Stimulated activated CD8-positive, alpha-beta memory T cell treated with anti-CD3 and anti-CD28 coated beads, Interleukin-15, amount 100 ng/mL, for 4 hours (primary cell): ENCODE data around the gene CACHD1.
"Not testable (repeated sequence)": the region's sequence is repeated elsewhere in the genome, so short reads cannot be mapped to it uniquely, and the experiment has no call there.

ENCODE experiments used
- DNase-seq, 2 donors: peaks; one replicate each; pipeline ENCODE4 v3.0.0-alpha.2; 2020; ENCODE audit warnings: low read depth in 2 of 2

CACHD1 gene

DNA sequence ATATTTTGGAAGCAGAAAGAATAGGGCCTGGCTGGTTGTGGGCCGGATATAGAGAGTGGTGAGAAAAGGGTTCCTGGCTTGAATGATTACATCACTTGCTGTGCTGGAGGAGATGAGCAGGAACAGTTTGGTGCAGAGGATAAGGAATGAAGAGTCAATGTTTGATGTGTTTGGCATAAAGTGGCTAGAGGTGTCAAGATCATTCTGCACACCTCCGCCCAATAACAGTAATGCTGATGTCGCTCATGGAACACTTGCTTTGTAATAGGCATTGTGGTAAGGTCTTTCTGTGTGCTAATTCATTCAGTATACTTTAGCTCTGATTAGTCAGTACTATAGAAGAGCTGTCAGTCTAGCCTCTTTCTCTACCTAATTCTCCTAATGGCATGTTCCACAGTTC lies 226.9 kb downstream of the CACHD1 start:
- no peak for DNase-seq

DNA sequence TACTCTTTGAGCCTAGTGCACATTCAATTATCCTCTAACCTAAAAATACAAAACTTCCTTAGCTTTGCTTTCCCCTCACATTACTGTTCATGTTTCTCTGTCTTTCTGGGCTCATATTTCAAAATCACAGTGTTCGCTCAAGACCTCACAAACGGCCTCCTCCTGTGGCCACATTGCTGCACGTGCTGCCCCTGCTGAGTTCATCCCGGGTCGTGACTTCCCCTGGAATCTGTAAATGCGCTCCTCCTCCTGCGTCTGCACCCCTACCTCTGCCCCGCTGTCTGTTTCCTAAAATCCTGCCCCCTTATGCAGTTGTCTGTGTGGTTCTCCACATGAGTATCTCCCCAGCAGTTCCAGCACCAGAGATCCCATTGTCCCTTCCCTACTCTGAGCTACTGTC lies 229.4 kb downstream of the CACHD1 start:
- DNase-seq, result no peak

- no peak for DNase-seq
Observed at GRCh38 chr1:64701071-64701470, 231.1 kb downstream of the CACHD1 start.

GRCh38 chr1:64701886-64702285 lies 232.0 kb downstream of the CACHD1 start:
- DNase-seq, result no peak

GRCh38 chr1:64702670-64703069 lies 232.7 kb downstream of the CACHD1 start:
- DNase-seq, result not testable (repeated sequence)

DNA sequence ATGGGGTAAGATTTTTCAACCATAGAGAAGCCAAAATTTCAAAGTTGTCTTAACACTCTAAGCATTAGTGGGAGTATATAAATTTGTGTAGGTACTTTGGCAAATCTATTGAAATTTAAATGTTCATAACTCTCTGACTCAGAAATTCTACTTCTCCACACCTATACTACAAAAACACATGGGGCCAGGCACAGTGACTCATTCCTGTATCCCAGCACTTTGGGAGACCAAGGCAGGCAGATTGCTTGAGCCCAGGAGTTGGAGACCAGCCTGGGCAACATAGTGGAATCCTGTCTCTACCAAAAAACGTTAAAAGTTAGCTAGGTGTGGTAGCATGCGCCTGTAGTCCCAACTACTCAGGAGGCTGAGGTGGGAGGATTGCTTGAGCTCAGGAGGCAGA lies 233.7 kb downstream of the CACHD1 start:
- DNase-seq, result no peak

- no peak for DNase-seq
Observed at GRCh38 chr1:64705591-64705990, 235.7 kb downstream of the CACHD1 start.

DNA sequence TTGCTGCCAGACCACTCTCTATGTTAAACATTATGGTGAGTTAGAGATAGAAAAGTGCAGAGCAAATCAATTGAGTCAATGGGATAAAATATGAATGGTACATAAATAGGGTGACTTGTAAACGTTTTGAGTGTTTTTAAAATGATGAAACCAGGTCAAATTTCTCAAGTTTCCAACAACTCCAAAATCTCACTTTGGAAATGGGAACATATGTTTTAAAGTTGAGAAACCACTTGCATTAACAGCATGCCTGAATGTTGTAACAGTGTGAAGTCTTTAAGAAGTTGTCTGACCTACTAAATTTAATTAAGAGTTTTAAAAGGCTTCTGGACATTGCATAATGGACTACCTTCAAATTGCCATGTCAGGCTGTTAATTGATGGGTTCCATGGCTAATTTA lies 241.3 kb downstream of the CACHD1 start:
- no peak for DNase-seq

GRCh38 chr1:64712049-64712448 lies 242.1 kb downstream of the CACHD1 start:
- no peak for DNase-seq

DNA sequence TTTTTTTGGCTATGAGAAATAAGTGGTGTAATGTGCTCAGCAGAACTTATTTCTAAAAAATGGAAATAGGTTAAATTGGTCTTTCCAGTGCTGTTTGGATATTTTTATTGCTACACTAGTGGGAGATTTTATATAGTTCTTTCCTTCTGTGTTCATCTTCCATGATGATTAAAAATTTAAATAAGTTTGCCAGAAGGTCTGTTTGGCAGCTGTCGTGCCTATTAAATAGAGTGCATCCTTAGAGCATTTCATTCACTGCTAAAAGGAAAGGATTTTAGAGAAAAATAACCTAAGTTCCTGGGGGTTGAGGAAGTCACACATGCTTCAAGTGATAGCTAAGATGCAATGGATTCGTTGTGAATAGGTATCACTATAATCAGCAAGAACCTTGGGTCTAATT lies 245.3 kb downstream of the CACHD1 start:
- no peak for DNase-seq

DNA sequence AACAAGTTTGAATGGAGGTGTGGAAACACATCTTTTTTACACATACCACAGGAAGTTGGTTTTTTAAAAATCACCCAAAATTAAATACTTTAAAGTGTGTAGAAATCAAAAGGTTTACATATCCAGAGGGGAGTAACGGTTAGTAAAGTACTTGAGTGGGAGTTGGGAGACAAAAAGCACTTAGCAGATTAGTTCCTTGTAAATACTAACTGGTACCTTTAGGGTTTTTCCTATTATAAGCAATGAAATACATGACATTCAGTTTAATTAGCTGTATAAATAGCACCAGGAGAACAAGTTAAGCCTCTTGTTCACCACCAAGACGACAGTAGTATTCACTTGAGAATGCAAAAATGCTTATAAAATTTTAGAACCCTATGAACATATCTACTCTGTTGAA lies 251.2 kb downstream of the CACHD1 start:
- no peak for DNase-seq

DNA sequence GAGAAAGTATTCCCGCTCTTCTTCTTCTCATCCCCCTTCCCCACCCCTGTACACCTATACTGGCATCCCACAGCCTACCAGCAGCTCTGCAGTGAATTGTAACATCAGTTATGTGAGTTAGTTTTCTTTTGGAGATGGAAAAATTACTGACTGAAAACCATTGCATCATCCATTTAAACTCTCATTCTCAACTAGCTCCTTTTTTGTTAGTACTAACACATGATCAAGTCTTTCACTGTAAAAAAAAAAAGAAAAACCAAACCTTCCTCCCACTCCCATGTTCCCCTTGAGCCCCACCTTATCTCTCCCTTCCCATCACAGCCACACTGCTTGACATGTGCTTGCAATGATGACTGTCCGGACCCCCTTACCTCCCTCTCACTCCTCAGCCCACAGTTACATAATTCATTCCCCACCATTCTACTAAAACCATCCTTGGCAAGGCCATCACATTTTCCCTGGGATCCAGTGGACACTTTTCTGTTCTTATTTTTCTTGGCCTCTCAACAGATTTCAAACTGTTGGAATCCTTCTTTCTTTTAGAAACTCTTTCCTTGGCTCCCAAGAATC lies 251.7 kb downstream of the CACHD1 start:
- no peak for DNase-seq

GRCh38 chr1:64727861-64728260 lies 257.9 kb downstream of the CACHD1 start:
- no peak for DNase-seq

GRCh38 chr1:64733581-64734286 lies 263.8 kb downstream of the CACHD1 start:
- no peak for DNase-seq

GRCh38 chr1:64734287-64734652 lies 264.3 kb downstream of the CACHD1 start:
- no peak for DNase-seq

- not testable (repeated sequence) for DNase-seq
Observed at GRCh38 chr1:64740687-64741086, 270.8 kb downstream of the CACHD1 start.
